Uterine smooth muscle cell (primary cell): ENCODE measurements around the gene SPO11. TPM values are rescaled to one million over a fixed set of nuclear protein-coding genes. Genes with fewer than 3 reads are reported as not detected.

Experiments used
- total RNA-seq: library from RNA; depleted of rRNA; stranded (reverse); fragments of >200 nt; gene quantifications from 2 replicates; pipeline ENCODE4 v1.2.3, GENCODE V29; 2014

The SPO11 gene
- total RNA-seq, result not detected in 2 replicates

GRCh38 chr20:57329608-57330221, at the start of gene SPO11:
Gene SPO11, plus strand, starts transcription at chr20:57329803. Its CDS starts 65 bp downstream, at chr20:57329868.

GRCh38 chr20:57351042-57351783, 21.6 kb downstream of the SPO11 start, which contains the start of gene RAE1:
Gene RAE1, plus strand, starts transcription at chr20:57351255. Its CDS starts 2,784 bp downstream, at chr20:57354039.

GRCh38 chr20:57390604-57391438, 61.2 kb downstream of the SPO11 start, which contains the start of gene RBM38:
Gene RBM38, plus strand, starts transcription at chr20:57391396. Its CDS starts 186 bp downstream, at chr20:57391582.

Other genes with a start within 250 kb of the SPO11 start
- gene BMP7, start 63.2 kb upstream of the SPO11 start, total RNA-seq, result not detected in 2 replicates
- gene RAE1, start 21.5 kb downstream of the SPO11 start, total RNA-seq, result 33.1 and 33.3 TPM in 2 replicates
- gene RBM38, start 61.6 kb downstream of the SPO11 start, total RNA-seq, result 6.2 and 7.7 TPM in 2 replicates
- not detected in 2 replicates for gene CTCFL, start 195.3 kb downstream of the SPO11 start, total RNA-seq
- not detected in 2 replicates for gene PCK1, start 231.3 kb downstream of the SPO11 start, total RNA-seq